Vagina (tissue), 2 donors: Measurements from ENCODE around the gene CACNA1H.

ENCODE experiments used
- POLR2A ChIP-seq, 2 donors: fragments of 450-650 bp; IDR thresholded peaks; one replicate each; pipeline ENCODE4 v1.6.1; 2017; ENCODE audit warnings: antibody characterized with exemption in 2 of 2, mild to moderate bottlenecking in 2 of 2, moderate library complexity in 2 of 2
- POLR2AphosphoS5 ChIP-seq, 2 donors: sonication (generic); formaldehyde crosslinking; IDR thresholded peaks; one replicate each; pipeline ENCODE4 v1.9.0; 2017; ENCODE audit warnings: antibody characterized with exemption in 2 of 2, mild to moderate bottlenecking in 2 of 2, low read depth in 1 of 2; ENCODE audit not compliant: insufficient read depth in 1 of 2
- TF ChIP-seq, protein P1 (sequence below), 3 experiments: fragments of 450-650 bp in 2 of 3; fragments of 200-600 bp in 1 of 3; sonication (generic) in 1 of 3; IDR thresholded peaks; one replicate each; pipeline ENCODE4 v1.5.1; 2017 to 2019; ENCODE audit warnings: antibody characterized with exemption in 3 of 3, mild to moderate bottlenecking in 2 of 3, moderate library complexity in 2 of 3

DNA sequence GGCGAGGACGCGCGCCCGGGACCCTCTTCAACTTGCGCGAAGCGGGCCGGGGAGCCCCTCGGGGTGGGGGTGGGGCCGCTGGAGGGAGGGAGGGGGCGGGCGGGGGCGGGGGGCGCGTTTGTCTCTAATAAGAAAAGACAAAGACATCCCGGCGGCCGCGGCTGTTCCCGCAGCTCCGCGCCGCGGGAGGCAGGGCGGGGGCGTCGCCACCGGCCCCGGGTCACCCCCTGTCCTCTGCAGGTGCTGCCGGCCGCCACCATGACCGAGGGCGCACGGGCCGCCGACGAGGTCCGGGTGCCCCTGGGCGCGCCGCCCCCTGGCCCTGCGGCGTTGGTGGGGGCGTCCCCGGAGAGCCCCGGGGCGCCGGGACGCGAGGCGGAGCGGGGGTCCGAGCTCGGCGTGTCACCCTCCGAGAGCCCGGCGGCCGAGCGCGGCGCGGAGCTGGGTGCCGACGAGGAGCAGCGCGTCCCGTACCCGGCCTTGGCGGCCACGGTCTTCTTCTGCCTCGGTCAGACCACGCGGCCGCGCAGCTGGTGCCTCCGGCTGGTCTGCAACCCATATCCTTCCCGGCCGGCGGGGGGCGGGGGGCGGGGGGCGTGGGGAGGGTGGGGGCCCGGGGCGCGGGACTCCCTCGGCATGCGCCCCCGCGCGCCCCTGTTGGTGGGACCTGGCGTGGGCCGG, 714 bp downstream of the CACNA1H start:
- TF ChIP-seq, protein P1, sequence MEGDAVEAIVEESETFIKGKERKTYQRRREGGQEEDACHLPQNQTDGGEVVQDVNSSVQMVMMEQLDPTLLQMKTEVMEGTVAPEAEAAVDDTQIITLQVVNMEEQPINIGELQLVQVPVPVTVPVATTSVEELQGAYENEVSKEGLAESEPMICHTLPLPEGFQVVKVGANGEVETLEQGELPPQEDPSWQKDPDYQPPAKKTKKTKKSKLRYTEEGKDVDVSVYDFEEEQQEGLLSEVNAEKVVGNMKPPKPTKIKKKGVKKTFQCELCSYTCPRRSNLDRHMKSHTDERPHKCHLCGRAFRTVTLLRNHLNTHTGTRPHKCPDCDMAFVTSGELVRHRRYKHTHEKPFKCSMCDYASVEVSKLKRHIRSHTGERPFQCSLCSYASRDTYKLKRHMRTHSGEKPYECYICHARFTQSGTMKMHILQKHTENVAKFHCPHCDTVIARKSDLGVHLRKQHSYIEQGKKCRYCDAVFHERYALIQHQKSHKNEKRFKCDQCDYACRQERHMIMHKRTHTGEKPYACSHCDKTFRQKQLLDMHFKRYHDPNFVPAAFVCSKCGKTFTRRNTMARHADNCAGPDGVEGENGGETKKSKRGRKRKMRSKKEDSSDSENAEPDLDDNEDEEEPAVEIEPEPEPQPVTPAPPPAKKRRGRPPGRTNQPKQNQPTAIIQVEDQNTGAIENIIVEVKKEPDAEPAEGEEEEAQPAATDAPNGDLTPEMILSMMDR (IDR thresholded peaks at IDR 0.05), result no peak
- TF ChIP-seq POLR2AphosphoS5 (IDR thresholded peaks at IDR 0.05; ENCODE audit: insufficient read depth in 1 of 2, low read depth in 1 of 2) (no peak), POLR2A (IDR thresholded peaks at IDR 0.05) (no peak)
